NCI-H2107 treated with DMSO at 0.1 percent for 48 hours (cell line): ENCODE measurements around the gene HHAT.
A peak's percentile ranks its signal among the peaks of the same experiment; 100 is the strongest.
"Not testable (repeated sequence)": the region's sequence is repeated elsewhere in the genome, so short reads cannot be mapped to it uniquely, and the experiment has no call there.

Experiments used
- DNase-seq: peaks from one replicate; lab custom pipeline; 2025; ENCODE audit not compliant: unreplicated experiment; lab: John Stamatoyannopoulos, UW

Gene HHAT

GRCh38 chr1:210631399-210631798 lies 302.7 kb downstream of the HHAT start:
- DNase-seq = no peak

GRCh38 chr1:210633140-210633539 lies 304.4 kb downstream of the HHAT start:
- no peak for DNase-seq

GRCh38 chr1:210633636-210634035 lies 304.9 kb downstream of the HHAT start:
- DNase-seq = no peak

GRCh38 chr1:210635108-210635507 lies 306.4 kb downstream of the HHAT start:
- no peak for DNase-seq

GRCh38 chr1:210641582-210641981 lies 312.9 kb downstream of the HHAT start:
- DNase-seq = no peak

GRCh38 chr1:210645582-210646257 lies 317.0 kb downstream of the HHAT start:
- DNase-seq = no peak

- no peak for DNase-seq
Measured at GRCh38 chr1:210646258-210646616, 317.5 kb downstream of the HHAT start.

GRCh38 chr1:210647406-210648333 lies 319.0 kb downstream of the HHAT start:
- DNase-seq = no peak

- DNase-seq = no peak
Measured at GRCh38 chr1:210648588-210649269, 320.0 kb downstream of the HHAT start.

- no peak for DNase-seq
Measured at GRCh38 chr1:210650403-210650802, 321.7 kb downstream of the HHAT start.

GRCh38 chr1:210652329-210652954 lies 323.7 kb downstream of the HHAT start:
- DNase-seq = no peak

- no peak for DNase-seq
Measured at GRCh38 chr1:210653771-210654170, 325.1 kb downstream of the HHAT start.

- DNase-seq = no peak
Measured at GRCh38 chr1:210654176-210654981, 325.7 kb downstream of the HHAT start.

GRCh38 chr1:210655511-210655910 lies 326.8 kb downstream of the HHAT start:
- DNase-seq = no peak

GRCh38 chr1:210657806-210658205 lies 329.1 kb downstream of the HHAT start:
- DNase-seq = no peak

GRCh38 chr1:210661520-210661919 lies 332.8 kb downstream of the HHAT start:
- not testable (repeated sequence) for DNase-seq

GRCh38 chr1:210662291-210663050 lies 333.8 kb downstream of the HHAT start:
- DNase-seq = no peak

GRCh38 chr1:210663730-210664573 lies 335.2 kb downstream of the HHAT start:
- peak; percentile 86 for DNase-seq

- no peak for DNase-seq
Measured at GRCh38 chr1:210669951-210670350, 341.2 kb downstream of the HHAT start.
